Mesendoderm (in vitro differentiated cells): ENCODE measurements around the gene FGF21.

Experiments used
- DNase-seq: peaks from one replicate; pipeline ENCODE4 v3.0.0; 2013
- H2AK5ac ChIP-seq: 2 replicates; pipeline ENCODE4 v1.6.1; 2013; ENCODE audit warnings: low read length, inconsistent platforms
- H2BK120ac ChIP-seq: 2 replicates; pipeline ENCODE4 v1.6.1; 2013; ENCODE audit warnings: low read depth, mild to moderate bottlenecking, low read length, moderate library complexity, mixed read lengths
- H2BK15ac ChIP-seq: replicated peaks from 2 replicates; pipeline ENCODE4 v1.6.1; 2013; ENCODE audit warnings: low read depth, mild to moderate bottlenecking, moderate library complexity
- H2BK5ac ChIP-seq: 2 replicates; pipeline ENCODE4 v1.6.1; 2013; ENCODE audit warnings: low read length, inconsistent platforms
- H3K18ac ChIP-seq: 2 replicates; pipeline ENCODE4 v1.6.1; 2013; ENCODE audit warnings: mild to moderate bottlenecking, low read length, mixed read lengths
- H3K23ac ChIP-seq: one replicate; pipeline ENCODE4 v1.6.1; 2013; ENCODE audit warnings: low read length
- H3K27ac ChIP-seq: 2 replicates; pipeline ENCODE4 v1.5.1; 2013; ENCODE audit warnings: low read depth, mild to moderate bottlenecking, inconsistent platforms, low read length, moderate library complexity
- H3K27me3 ChIP-seq: 2 replicates; pipeline ENCODE4 v1.6.1; 2013; ENCODE audit warnings: low read length, control low read depth, mild to moderate bottlenecking, inconsistent platforms; ENCODE audit not compliant: insufficient read depth, poor library complexity
- H3K36me3 ChIP-seq: 2 replicates; pipeline ENCODE4 v1.6.1; 2013; ENCODE audit warnings: low read length, inconsistent platforms; ENCODE audit not compliant: control insufficient read depth, insufficient read depth
- H3K4ac ChIP-seq: one replicate; pipeline ENCODE4 v1.6.1; 2013; ENCODE audit warnings: low read depth, mild to moderate bottlenecking, low read length, moderate library complexity
- H3K4me1 ChIP-seq: 2 replicates; pipeline ENCODE4 v1.6.1; 2013; ENCODE audit warnings: low read depth, low read length, inconsistent platforms; ENCODE audit not compliant: control insufficient read depth
- H3K4me2 ChIP-seq: 2 replicates; pipeline ENCODE4 v1.6.1; 2013; ENCODE audit warnings: low read length
- H3K4me3 ChIP-seq: 2 replicates; pipeline ENCODE4 v1.5.1; 2013; ENCODE audit warnings: mild to moderate bottlenecking, low read length
- H3K56ac ChIP-seq: one replicate; pipeline ENCODE4 v1.6.1; 2013; ENCODE audit warnings: low read length
- H3K79me1 ChIP-seq: 2 replicates; pipeline ENCODE4 v1.6.1; 2013; ENCODE audit warnings: low read length, inconsistent platforms
- H3K79me2 ChIP-seq: 2 replicates; pipeline ENCODE4 v1.6.1; 2013; ENCODE audit warnings: mild to moderate bottlenecking, low read length; ENCODE audit not compliant: control insufficient read depth, insufficient read depth
- H3K9ac ChIP-seq: 2 replicates; pipeline ENCODE4 v1.6.1; 2013; ENCODE audit warnings: low read length, inconsistent platforms
- H4K5ac ChIP-seq: one replicate; pipeline ENCODE4 v1.6.1; 2013; ENCODE audit warnings: low read length
- H4K8ac ChIP-seq: one replicate; pipeline ENCODE4 v1.6.1; 2013; ENCODE audit warnings: low read depth, mild to moderate bottlenecking, control low read depth, low read length, moderate library complexity
- WGBS: extraction: QIAGEN DNeasy Blood & Tissue Kit; methylation state at CpG from one replicate; pipeline ENCODE4 v1.1.7; 2013; ENCODE audit warnings: low lambda C conversion rate, missing lambda C conversion rate; ENCODE audit not compliant: insufficient coverage; ENCODE audit errors: extremely low coverage; 5-methylcytosine and 5-hydroxymethylcytosine counted together

The FGF21 gene

GRCh38 chr19:48737360-48737998 lies 17.8 kb upstream of the FGF21 start:
- no peak overlapping the region for H4K8ac ChIP-seq
- no peak overlapping the region for H2BK5ac ChIP-seq
- H2BK15ac ChIP-seq, result no peak overlapping the region
- H3K56ac ChIP-seq, result no peak overlapping the region
- no peak overlapping the region for H3K4me3 ChIP-seq
- no peak overlapping the region for H2AK5ac ChIP-seq
- DNase-seq, result peak; percentile 72
- H3K79me1 ChIP-seq, result no peaks in the 10 kb centered on the region
- H4K5ac ChIP-seq, result no peak overlapping the region
- H3K23ac ChIP-seq, result no peak overlapping the region
- peaks cover 4% of the 10 kb centered on the region for H3K27me3 ChIP-seq
- no peak overlapping the region for H2BK120ac ChIP-seq
- no peak overlapping the region for H3K9ac ChIP-seq
- no peak overlapping the region for H3K27ac ChIP-seq
- H3K4me1 ChIP-seq, result peaks cover 5% of the 10 kb centered on the region
- no peaks in the 10 kb centered on the region for H3K79me2 ChIP-seq
- H3K18ac ChIP-seq, result no peak overlapping the region
- no peaks in the 10 kb centered on the region for H3K36me3 ChIP-seq
- H3K4me2 ChIP-seq, result no peak overlapping the region
- H3K4ac ChIP-seq, result no peak overlapping the region
- no CpG with 5 or more reads among the region's 22 CpGs for WGBS

DNA sequence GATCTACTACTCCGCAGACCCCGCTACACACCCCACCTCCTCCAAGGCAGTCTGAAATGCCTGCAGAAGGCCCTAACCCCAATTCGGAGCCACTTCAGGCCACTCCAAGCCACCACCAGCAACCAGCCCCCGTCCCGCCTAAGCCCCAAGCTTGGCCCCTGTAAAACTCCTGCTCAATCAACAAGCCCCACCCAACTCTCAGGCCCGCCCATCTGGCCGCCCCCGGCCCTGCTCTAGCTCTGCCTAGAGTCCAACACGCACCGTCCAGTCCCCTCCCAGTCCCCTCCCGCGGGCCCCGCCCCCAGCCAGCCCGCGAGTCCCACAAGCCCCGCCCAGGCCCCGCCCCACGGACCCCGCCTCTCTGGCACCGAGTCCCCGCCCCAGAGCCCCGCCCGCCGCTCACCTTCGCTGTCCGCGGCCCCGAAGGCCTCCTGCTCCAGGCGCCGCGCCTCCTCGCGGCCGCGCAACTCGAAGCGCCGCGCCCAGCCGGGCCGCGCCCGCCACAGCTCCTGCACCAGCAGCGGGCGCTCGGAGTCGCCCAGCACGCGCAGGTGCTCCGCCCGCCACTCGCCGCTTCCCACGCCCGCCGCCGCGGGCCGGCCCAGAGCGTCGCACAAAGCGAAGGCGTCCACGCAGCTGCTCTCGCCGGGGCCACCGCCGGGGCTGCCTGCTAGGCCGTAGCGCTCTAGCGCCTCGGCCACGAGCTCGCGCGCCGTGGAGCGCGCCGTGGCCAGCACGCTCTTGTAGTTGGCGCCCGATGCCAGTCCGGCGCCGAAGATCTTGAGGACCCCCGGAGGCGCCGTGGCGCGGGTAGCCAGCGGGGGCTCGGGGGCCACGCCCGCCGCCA lies 16.5 kb upstream of the FGF21 start:
- no peaks in the 10 kb centered on the region for H3K79me2 ChIP-seq
- H2BK120ac ChIP-seq, result no peak overlapping the region
- peaks cover 5% of the 10 kb centered on the region for H3K4me1 ChIP-seq
- WGBS, result no CpG with 5 or more reads among the region's 96 CpGs
- H3K18ac ChIP-seq, result peak overlapping the region; percentile 25
- H3K23ac ChIP-seq, result no peak overlapping the region
- H3K4me2 ChIP-seq, result peak overlapping the region; percentile 95
- H2BK5ac ChIP-seq, result no peak overlapping the region
- H3K27ac ChIP-seq, result no peak overlapping the region
- H3K79me1 ChIP-seq, result no peaks in the 10 kb centered on the region
- peaks cover 4% of the 10 kb centered on the region for H3K27me3 ChIP-seq
- H3K36me3 ChIP-seq, result no peaks in the 10 kb centered on the region
- H4K8ac ChIP-seq, result no peak overlapping the region
- peak; percentile 97 for DNase-seq
- no peak overlapping the region for H3K4ac ChIP-seq
- H4K5ac ChIP-seq, result no peak overlapping the region
- H2BK15ac ChIP-seq, result no peak overlapping the region
- no peak overlapping the region for H2AK5ac ChIP-seq
- H3K4me3 ChIP-seq, result peak overlapping the region; percentile 25
- peak overlapping the region; percentile 84 for H3K56ac ChIP-seq
- H3K9ac ChIP-seq, result peak overlapping the region; percentile 69

GRCh38 chr19:48739404-48740163 lies 15.7 kb upstream of the FGF21 start:
- H3K23ac ChIP-seq, result no peak overlapping the region
- H3K27me3 ChIP-seq, result peaks cover 4% of the 10 kb centered on the region
- H3K4me3 ChIP-seq, result peak overlapping the region; percentile 25
- H3K79me2 ChIP-seq, result no peaks in the 10 kb centered on the region
- no peaks in the 10 kb centered on the region for H3K36me3 ChIP-seq
- peak overlapping the region; percentile 83 for H3K56ac ChIP-seq
- peak overlapping the region; percentile 25 for H3K18ac ChIP-seq
- no peak overlapping the region for H3K27ac ChIP-seq
- H3K4me1 ChIP-seq, result peaks cover 5% of the 10 kb centered on the region
- DNase-seq, result no peak
- H4K8ac ChIP-seq, result no peak overlapping the region
- no peak overlapping the region for H2BK5ac ChIP-seq
- H2AK5ac ChIP-seq, result no peak overlapping the region
- peak overlapping the region; percentile 95 for H3K4me2 ChIP-seq
- no peaks in the 10 kb centered on the region for H3K79me1 ChIP-seq
- H2BK15ac ChIP-seq, result no peak overlapping the region
- H4K5ac ChIP-seq, result no peak overlapping the region
- no CpG with 5 or more reads among the region's 51 CpGs for WGBS
- no peak overlapping the region for H3K4ac ChIP-seq
- no peak overlapping the region for H2BK120ac ChIP-seq
- peak overlapping the region; percentile 59 for H3K9ac ChIP-seq

- peak within 1 kb of the TSS; percentile 95 for H3K4me2 ChIP-seq
- H2AK5ac ChIP-seq, result no peak within 1 kb of the TSS
- peak within 1 kb of the TSS; percentile 83 for H3K56ac ChIP-seq
- H3K18ac ChIP-seq, result no peak within 1 kb of the TSS
- no peak within 1 kb of the TSS for H4K8ac ChIP-seq
- H3K36me3 ChIP-seq, result no peaks in the 10 kb centered on the region
- peak within 1 kb of the TSS; percentile 59 for H3K9ac ChIP-seq
- no peak within 1 kb of the TSS for H2BK120ac ChIP-seq
- H3K79me1 ChIP-seq, result no peaks in the 10 kb centered on the region
- no peak within 1 kb of the TSS for H2BK5ac ChIP-seq
- H3K4me1 ChIP-seq, result peaks cover 5% of the 10 kb centered on the region
- H3K4me3 ChIP-seq, result no peak within 1 kb of the TSS
- H3K4ac ChIP-seq, result no peak within 1 kb of the TSS
- no CpG with 5 or more reads among the region's 27 CpGs for WGBS
- H3K27me3 ChIP-seq, result peaks cover 4% of the 10 kb centered on the region
- H3K23ac ChIP-seq, result no peak within 1 kb of the TSS
- no peak within 1 kb of the TSS for H4K5ac ChIP-seq
- no peak for DNase-seq
- H3K79me2 ChIP-seq, result no peaks in the 10 kb centered on the region
- no peak within 1 kb of the TSS for H3K27ac ChIP-seq
- no peak within 1 kb of the TSS for H2BK15ac ChIP-seq
Observed at GRCh38 chr19:48740164-48740972, 15.0 kb upstream of the FGF21 start, which contains the start of gene RASIP1. Gene RASIP1 (minus strand): TSS chr19:48740610. CDS start chr19:48740282, 328 bp downstream.
